Limb (tissue), 2 donors: ENCODE results near the gene ST6GALNAC6.

Experiments used
- DNase-seq, 2 donors: peaks; one replicate each; pipeline ENCODE4 v3.0.0-alpha.2; 2016; ENCODE audit errors: extremely low spot score in 2 of 2

ST6GALNAC6 gene

DNA sequence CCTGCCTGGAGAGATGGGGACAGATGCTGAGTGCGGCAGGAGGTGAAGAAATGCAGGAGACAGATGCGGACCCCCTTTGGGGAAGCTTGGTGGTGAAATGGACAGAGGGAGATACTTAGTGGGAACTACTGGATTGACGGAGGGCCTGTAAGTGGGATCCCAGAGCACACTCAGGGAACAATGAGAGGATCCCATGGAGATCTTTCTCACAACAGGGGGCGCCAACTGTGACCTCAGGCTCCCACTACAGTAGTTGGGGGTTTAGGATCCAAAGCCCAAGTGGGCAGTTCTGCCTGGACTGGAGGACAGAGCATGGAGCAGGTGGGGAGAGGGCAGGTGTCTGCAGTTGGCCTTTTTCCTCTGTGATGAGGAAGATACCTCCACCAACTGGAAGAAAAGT, 34.8 kb upstream of the ST6GALNAC6 start:
- no peak for DNase-seq

DNA sequence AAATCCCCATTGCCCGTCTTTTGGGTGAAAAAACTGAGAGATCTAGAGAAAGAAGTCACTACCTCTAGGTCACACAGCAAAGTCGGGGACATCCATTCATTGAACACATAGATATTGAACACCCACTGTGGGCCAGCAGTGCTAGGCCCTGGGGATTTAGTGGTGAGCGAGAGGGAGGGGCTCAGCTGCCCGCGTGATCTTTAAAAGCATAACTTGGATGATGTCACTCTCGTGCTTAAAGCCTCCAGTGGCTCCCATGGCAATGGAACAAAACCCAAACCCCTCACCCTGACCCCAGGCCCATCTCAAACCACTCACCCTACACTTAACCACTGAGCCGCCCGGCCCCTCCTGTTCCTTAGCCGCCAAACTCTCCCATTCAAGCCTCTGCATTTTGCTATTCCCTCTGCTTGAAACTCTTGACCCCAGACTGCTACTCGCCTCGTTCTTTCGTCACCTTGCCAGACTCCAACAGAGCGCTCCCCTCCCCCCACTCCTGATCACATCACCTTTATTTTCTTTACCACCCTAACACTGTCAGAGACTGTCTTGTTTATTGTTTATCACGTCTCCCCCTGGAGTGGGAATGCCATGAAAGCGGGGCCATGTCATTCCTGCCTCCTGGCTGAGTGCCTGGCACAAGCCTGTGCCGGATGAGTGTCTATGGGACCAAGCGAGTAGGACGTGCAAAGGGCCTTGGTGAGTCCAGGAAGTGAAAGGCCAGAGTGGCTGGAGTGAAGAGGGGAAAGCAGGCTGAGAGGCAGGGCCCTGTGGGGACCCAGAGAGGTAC, 31.9 kb upstream of the ST6GALNAC6 start:
- no peak for DNase-seq

- peak; percentile 81 to 91 for DNase-seq
Measured at GRCh38 chr9:127930231-127931091, 31.1 kb upstream of the ST6GALNAC6 start, which contains the start of gene PIP5KL1. PIP5KL1 (minus strand) TSS chr9:127930777; CDS start chr9:127930752, 25 bp downstream.

DNA sequence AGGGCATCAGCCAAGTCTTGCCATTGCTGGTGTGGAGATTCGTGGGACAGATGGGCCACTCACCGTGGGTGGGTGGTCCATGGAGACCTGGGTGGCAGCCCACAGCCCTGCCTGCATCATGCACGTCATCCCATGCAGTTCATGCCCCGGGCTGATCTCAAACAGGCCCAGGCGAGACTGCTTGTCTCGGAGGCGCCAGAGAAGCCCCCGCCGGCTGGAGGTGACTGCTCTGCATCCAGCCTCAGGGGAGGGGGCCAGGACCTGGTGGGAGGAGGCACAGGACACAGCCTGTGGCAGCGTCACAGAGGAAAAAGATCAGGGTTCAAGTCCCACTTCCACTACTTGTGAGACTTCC, 30.2 kb upstream of the ST6GALNAC6 start:
- no peak for DNase-seq

DNA sequence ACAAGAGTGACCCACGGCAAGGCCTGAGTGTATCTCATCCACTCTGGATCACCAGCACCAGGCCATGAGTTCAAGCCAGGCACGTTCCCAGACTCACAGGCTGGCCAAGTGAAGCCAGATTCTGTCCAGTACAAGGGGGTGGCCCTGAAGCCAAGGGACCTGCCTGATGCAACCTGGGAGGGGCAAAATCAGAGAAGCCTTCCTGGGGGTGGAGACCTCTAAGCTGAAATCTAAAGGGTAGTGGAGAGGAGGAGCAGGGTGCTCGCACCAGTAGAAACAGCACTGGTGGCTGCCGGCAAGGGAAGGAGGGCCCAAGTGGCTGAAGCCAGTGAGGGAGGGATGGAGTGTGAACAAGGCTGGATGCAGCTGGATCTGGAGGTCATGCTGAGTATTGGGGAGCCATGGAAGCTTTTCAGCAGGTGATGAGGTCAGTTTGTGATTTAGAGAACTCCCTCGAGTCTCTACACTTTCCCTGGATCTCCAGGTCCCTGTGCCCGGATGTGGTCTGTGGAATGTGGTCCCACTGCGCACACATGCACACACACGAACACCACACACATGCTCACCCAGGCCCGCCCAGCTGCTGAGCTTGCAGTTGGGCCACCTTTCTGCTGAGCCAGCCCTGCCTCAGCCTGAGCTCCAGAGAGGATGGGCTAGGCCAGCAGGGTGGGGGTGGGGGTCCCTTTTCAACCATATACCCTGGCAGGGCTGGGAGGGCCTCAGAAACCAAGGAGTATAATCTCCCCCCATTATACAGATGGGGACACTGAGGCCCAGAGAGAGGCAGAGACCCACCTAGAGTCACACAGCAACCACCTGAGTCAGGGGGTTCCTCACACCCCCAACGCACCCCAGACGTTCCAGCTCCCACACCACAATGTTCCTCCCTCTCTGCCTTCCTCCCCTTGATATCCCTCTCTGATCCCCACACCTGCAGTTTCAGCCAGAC, 29.5 kb upstream of the ST6GALNAC6 start:
- DNase-seq, result no peak

DNA sequence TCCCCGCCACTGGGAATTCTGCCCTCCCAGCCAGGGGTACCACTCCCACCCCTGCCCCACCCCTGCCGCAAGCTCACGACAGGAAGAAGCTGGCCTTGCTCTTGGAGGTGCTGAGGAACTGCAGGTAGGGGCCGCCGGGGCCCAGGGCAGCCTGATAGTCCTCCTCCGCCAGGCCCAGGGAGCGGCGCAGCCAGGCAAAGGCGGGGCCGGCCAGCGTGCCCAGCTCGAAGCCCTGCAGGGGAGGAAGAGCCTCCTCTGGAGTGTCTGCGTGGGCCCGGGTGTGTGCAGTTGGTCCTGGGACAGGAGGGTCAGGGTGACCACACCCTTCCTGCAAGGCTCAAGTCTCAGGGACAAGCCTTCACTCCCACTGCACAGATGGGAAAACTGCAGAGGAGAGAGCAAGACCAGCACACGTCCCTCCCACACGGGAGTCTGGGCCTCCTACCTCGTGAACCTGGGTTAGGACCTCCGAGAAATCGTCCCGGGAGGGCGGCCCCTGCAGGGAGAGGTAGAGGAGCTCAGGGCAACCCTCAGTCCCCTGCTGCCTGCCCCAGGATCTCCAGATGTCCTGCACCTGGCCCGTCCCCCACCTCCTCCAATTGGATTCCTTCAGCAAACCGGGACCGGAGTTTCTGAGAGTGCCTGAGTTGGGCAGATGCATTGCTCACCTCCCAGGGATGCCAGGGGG, 28.7 kb upstream of the ST6GALNAC6 start:
- DNase-seq, result no peak

DNA sequence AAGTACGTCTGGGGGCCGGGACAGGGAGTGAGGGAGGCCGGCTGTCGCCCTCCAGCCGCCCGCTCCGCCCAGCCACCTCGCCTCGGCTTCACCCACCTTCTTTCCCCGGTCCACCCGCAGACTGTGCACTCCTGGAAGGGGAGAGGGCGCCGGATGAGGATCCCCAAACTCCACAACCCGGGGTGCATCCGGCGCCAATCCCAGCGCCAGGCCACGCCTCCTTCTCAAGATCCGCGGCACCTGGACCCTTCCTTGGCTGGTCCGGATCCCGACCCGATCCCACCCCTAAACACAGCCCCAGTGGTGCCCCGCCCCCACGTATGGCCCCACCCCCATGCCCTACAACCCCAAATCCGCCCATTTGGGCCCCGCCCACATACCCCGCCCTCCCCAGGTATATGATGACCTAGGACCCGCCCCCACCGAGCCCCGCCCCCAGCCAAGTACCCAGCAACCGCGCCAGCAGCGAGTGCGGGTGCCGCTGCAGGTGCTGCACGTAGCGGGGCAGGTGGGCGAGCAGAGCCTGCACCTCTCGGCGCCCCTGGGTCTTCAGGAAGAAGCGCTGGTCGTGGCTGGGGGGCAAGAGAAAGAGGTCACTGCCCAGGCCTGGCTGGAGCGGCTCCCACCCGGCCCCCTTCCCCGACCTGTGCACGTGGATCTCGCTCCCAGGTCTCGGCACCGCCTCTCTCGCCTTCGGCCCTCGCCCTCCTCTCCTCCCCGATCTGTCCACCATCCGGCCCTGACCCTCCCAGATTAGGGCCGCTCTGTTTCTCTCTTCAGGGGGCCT, 28.0 kb upstream of the ST6GALNAC6 start:
- peak in 1 of 2 donors; percentile 63 for DNase-seq

DNA sequence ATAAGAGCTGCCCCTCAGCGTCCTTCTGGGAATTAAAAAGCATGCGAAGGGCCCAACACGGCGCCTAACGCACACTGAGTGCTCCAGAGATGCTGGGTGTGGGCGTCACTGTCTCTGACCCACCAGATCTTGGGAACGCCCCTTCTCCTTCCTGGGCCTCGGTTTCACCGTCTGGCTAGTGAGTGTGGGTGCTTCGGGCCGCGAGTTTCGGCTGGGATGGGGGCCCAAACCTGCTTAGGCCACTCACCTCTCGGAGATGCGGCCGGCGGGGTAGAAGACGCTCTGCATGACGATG, 27.4 kb upstream of the ST6GALNAC6 start:
- no peak for DNase-seq

DNA sequence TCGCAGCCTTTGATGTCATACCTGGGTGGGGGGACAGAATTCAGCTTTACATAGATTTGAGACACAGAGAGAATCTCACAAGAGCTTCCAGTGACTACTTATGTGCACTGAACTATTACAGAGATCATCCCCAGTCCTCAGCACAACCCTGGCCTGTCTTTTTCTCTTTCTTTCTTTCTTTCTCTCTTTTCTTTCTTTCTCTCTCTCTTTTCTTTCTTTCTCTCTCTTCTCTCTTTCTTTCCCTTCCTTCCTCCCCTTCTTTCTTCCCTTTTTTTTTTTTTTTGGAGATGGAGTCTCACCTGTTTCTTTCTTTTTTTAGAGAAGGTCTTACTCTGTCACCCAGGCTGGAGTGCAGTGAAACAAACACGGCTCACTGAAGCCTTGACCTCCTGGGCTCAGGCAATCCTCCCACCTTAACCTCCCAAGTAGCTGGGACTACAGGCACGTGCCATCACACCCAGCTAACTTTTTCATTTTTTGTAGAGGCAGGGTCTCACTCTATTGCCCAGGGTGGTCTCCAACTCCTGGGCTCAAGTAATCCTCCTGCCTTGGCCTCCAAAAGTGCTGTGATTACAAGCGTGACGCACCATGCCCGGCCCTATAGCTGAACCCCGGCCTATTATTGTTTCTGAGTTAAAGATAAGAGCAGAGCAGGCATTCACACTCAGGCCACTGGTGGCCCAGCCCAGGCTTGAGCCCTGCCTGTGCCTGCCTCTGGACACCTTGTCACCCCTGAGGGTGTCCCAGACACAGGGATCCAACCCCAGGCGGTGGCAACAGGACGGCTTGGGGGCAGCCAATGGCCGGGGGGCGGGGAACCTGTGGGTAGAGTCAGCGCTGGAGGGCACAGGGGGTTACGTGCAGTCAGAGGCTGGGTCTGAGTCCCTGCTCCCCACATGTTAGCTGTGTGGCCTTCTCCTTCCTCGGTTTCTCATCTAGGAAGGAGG, 26.8 kb upstream of the ST6GALNAC6 start:
- DNase-seq, result no peak

DNA sequence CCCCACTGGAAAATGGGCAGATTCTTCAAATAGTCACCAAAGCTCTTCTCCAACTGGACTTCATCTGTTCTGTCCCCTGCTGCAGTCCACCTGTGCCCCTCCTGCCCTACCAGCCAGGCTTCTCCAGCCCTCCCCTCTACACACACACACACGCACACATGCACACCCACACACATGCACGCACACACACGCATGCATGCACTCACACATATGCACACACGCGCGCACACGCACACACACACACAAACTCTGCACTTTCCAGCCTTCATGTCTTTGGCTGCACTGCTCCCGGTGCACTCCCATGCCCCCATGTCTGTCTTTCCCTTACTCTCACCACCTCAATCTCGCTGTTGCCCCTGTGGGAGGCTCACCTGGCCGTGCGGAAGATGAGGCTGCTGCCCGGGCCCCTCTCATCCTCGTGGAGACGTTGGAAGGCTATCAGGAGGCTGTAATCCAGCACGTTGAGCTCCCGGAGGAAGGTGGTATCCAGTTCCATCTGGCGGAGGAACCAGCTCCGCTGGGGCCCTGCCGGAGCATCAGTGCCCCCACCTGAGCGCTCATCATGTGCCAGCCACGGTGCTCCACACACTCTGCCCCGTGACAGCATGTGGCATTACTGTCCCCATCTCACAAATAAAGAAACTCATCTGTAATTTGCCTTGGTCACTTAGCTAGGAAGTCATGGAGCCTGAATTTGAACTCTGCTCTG, 25.5 kb upstream of the ST6GALNAC6 start:
- DNase-seq, result no peak

DNA sequence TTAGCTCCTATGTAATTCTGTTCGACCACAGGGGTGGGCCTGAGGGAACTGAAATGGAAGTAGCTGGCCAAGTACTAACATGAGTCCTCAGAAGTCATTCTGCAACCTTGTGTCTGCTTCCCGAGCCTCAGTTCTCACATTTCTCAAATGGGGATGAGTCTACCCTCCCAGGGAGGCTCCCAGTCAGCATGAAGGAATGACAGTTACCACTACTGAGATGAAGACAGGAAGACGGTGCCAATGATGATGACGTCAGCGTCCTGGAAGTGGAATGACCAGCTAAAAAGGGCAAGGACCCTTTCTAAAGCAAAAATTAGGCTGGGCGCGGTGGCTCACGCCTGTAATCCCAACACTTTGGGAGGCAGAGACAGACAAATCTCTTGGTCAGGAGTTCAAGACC, 24.4 kb upstream of the ST6GALNAC6 start:
- no peak for DNase-seq

- no peak for DNase-seq
Measured at GRCh38 chr9:127923046-127923445, 23.6 kb upstream of the ST6GALNAC6 start.

- peak in 1 of 2 donors; percentile 83 for DNase-seq
Measured at GRCh38 chr9:127921557-127922120, 22.2 kb upstream of the ST6GALNAC6 start.

DNA sequence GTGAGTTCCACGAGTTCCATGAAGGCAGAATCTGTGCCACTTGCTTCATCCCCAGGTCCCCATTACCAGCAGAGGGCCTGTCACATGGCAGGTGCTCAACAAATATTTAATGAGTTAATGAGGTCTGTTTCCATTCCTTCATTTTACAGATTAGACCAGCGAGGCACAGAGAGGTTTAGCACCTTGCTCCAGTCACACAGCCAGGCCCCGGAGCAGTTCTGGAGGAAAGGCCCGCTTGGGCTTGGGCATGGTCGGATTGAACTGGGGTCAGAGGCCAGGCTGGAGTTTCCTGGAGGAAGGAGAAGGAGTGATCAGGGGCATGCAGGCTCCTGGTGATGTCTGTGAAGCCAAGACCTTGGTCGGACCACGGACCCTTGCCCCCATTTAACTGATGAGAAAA, 21.4 kb upstream of the ST6GALNAC6 start:
- DNase-seq, result no peak

DNA sequence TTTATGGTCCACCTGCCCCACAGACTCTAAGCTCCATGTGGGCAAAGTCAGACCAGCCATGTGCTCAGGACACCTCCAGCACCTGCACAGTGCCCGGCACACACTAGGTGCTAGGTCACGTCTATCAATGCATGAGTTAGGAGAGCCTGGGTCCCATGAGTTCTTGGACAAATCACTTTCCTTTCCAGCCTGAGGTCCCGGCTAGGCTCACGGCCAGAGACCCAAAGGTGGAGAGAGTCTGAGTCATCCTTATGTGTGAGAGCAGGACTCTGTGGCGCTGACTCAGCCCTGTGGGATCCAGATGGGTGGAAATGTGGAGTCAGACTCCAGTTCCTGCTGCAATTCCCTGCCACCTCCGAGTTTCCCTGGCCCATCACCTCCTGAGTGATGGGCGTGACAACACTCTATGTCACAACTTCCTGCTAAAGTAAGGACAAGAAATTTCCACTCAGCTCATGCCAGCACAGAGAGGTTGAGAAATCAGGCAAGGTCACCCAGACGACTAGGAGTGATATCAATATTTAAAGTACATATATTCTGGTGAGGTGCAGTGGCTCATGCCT, 19.9 kb upstream of the ST6GALNAC6 start:
- peak in 1 of 2 donors; percentile 33 for DNase-seq

DNA sequence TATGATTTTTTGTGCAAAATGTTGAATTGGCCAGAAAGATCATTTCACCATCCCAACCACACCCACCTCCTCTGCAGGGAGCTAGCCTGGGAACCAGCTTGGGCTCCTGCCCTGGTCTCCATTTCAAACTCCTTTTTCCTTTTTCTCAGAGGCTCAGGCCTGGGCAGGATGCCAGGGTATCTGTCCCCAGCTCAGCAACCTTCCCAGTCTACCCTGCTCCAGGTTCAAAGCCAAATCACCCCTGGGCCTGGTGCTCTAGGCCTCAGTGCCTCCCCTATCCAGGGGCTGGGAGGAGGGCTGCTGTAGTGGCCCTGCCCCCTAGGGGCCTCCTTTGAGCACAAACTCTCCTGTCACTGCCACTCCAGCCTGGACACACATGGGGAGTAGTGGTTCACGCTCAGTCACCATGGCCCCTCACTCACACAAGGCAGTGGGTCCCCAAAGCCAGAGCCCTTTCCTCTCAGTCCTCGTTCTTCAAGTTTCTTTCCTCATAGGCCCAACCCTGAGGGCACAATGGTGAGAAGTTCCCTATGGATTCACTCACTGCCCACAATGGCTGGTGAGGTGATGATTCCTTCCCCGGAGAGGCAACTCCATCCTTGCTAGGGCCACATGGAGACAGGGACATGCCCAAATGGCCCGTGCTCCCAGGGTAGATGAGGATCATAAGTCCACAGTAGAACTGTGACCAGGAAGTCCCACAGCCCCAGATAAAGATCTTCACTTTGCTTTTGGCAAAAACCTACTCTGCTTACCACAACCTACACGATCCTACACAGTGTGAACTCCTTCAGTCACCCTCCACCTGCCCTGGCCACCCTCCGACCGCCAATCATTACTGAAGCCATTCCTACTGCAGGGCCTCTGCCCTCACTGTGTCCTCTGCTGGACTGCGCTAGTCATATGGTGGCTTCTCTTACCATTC, 19.0 kb upstream of the ST6GALNAC6 start:
- DNase-seq, result peak in 1 of 2 donors; percentile 31

- DNase-seq, result peak in 1 of 2 donors; percentile 30
Measured at GRCh38 chr9:127917603-127918002, 18.2 kb upstream of the ST6GALNAC6 start.
